Caco-2 (cell line): ENCODE data around the gene CCDC174. TPM values are rescaled to one million over a fixed set of nuclear protein-coding genes. Genes with fewer than 3 reads are reported as not detected.

Source experiments
- BruUV-seq: library from RNA; stranded (reverse); fragments of 400-500 nt; replicated peaks from 2 replicates; lab custom pipeline; 2021; lab: Mats Ljungman, UMichigan
- CTCF ChIA-PET: fragments of 300-600 bp; sonication (Branson Sonifier 250); formaldehyde crosslinking; loops from one replicate; lab custom pipeline; 2022; ENCODE audit warnings: antibody characterized with exemption; lab: Charles Lee
- POLR2A ChIA-PET: fragments of 300-600 bp; sonication (Branson Sonifier 250); formaldehyde crosslinking; loops from one replicate; lab custom pipeline; 2022; ENCODE audit warnings: antibody characterized with exemption; lab: Charles Lee
- DNase-seq, 2 experiments: peaks; one replicate each; pipeline versions ENCODE4 v3.0.0 to v3.0.0-alpha.2; 2020 to 2022
- H3K27me3 ChIP-seq: replicated peaks from 2 replicates; pipeline ENCODE4 v1.6.0; 2011; ENCODE audit warnings: low read length; ENCODE audit not compliant: control insufficient read depth, insufficient read depth
- H3K36me3 ChIP-seq: 2 replicates; pipeline ENCODE4 v1.5.1; 2011; ENCODE audit warnings: low read length; ENCODE audit not compliant: control insufficient read depth, insufficient read depth
- H3K4me1 ChIP-seq: fragments of 250-450 bp; sonication (Bioruptor Pico); 2 replicates; pipeline ENCODE4 v1.5.1; 2020; ENCODE audit warnings: mild to moderate bottlenecking
- H3K4me3 ChIP-seq: 2 replicates; pipeline ENCODE4 v1.5.1; 2011; ENCODE audit warnings: low read depth, mild to moderate bottlenecking, control low read depth, low read length
- H3K9me3 ChIP-seq: fragments of 250-450 bp; sonication (Bioruptor Pico); 2 replicates; pipeline ENCODE4 v1.5.1; 2020; ENCODE audit warnings: mild to moderate bottlenecking, moderate library complexity
- H3K27ac Mint-ChIP-seq: one replicate; pipeline ENCODE4 v1.8.0; 2022; ENCODE audit warnings: mixed read lengths; ENCODE audit not compliant: unreplicated experiment
- H3K27me3 Mint-ChIP-seq: one replicate; pipeline ENCODE4 v1.8.0; 2022; ENCODE audit warnings: mixed read lengths; ENCODE audit not compliant: insufficient read depth, unreplicated experiment
- H3K36me3 Mint-ChIP-seq: one replicate; pipeline ENCODE4 v1.8.0; 2022; ENCODE audit warnings: mild to moderate bottlenecking, mixed read lengths; ENCODE audit not compliant: insufficient read depth, unreplicated experiment
- H3K4me1 Mint-ChIP-seq: one replicate; pipeline ENCODE4 v1.8.0; 2022; ENCODE audit warnings: low read depth, mixed read lengths; ENCODE audit not compliant: unreplicated experiment
- H3K4me3 Mint-ChIP-seq: one replicate; pipeline ENCODE4 v1.8.0; 2022; ENCODE audit warnings: mild to moderate bottlenecking, moderate library complexity, mixed read lengths; ENCODE audit not compliant: unreplicated experiment
- H3K9me3 Mint-ChIP-seq: one replicate; pipeline ENCODE4 v1.8.0; 2022; ENCODE audit warnings: mixed read lengths; ENCODE audit not compliant: unreplicated experiment
- CTCF ChIP-seq, 2 experiments: fragments of 200-600 bp in 1 of 2; IDR thresholded peaks; 1 replicate in 1 of 2; 2 replicates in 1 of 2; pipeline versions ENCODE4 v1.5.1 to v1.8.0; 2011 to 2022; ENCODE audit warnings: antibody characterized with exemption in 1 of 2, control low read depth in 1 of 2, inconsistent platforms in 1 of 2, low read depth in 1 of 2, low read length in 1 of 2, mild to moderate bottlenecking in 1 of 2, moderate library complexity in 1 of 2; ENCODE audit not compliant: insufficient read depth in 1 of 2, severe bottlenecking in 1 of 2, unreplicated experiment in 1 of 2
- intact Hi-C: fragments of 100-400 bp; cut with micrococcal nuclease; formaldehyde crosslinking; loops from one replicate; pipeline ENCODE4 v1.10.0; 2022; ENCODE audit not compliant: unreplicated experiment
- total RNA-seq: library from RNA; stranded (reverse); gene quantifications from 2 replicates; pipeline ENCODE4 v1.2.3, GENCODE V29; 2022

CCDC174 gene
- total RNA-seq, 1 experiment from 2014 or later, result 22.4 TPM

GRCh38 chr3:14630404-14631100, 21.0 kb upstream of the CCDC174 start:
- no TSS peak for BruUV-seq
- ChIA-PET CTCF (interaction anchor here (0.6 to 2.1 kb wide), 2 partner anchors 43 to 151 kb away, joined by 3 to 6 read pairs; no protein-coding TSS in a partner anchor), POLR2A (interaction anchor here (0.6 kb wide), 1 partner anchor 328 kb away, joined by 4 read pairs; no protein-coding TSS in a partner anchor)
- no peak for TF ChIP-seq CTCF (IDR thresholded peaks at IDR 0.05; ENCODE audit: insufficient read depth in 1 of 2, low read depth in 1 of 2, low read length in 1 of 2, severe bottlenecking in 1 of 2, unreplicated experiment in 1 of 2)
- no peaks in the 10 kb centered on the region for H3K36me3 ChIP-seq
- no peaks in the 10 kb centered on the region for H3K27me3 Mint-ChIP-seq
- no peaks in the 10 kb centered on the region for H3K9me3 ChIP-seq
- H3K4me3 ChIP-seq, result no peak overlapping the region
- intact Hi-C loops, result loop anchor here (5.0 kb wide), 1 partner anchor 292 kb away; no protein-coding TSS in a partner anchor
- no peaks in the 10 kb centered on the region for H3K27me3 ChIP-seq
- no peaks in the 10 kb centered on the region for H3K36me3 Mint-ChIP-seq
- no peaks in the 10 kb centered on the region for H3K9me3 Mint-ChIP-seq
- no peaks in the 10 kb centered on the region for H3K4me1 ChIP-seq
- no peaks in the 10 kb centered on the region for H3K4me1 Mint-ChIP-seq
- no peak overlapping the region for H3K27ac Mint-ChIP-seq
- DNase-seq, result no peak
- no peak overlapping the region for H3K4me3 Mint-ChIP-seq

GRCh38 chr3:14631101-14631497, 20.5 kb upstream of the CCDC174 start:
- Histone ChIP-seq H3K4me1 (no peaks in the 10 kb centered on the region), H3K4me3 (no peak overlapping the region), H3K36me3 (no peaks in the 10 kb centered on the region), H3K27me3 (no peaks in the 10 kb centered on the region), H3K9me3 (no peaks in the 10 kb centered on the region)
- ChIA-PET POLR2A (no interaction called here), CTCF (interaction anchor here (0.5 to 2.1 kb wide), 2 partner anchors 35 to 150 kb away, joined by 5 to 6 read pairs; no protein-coding TSS in a partner anchor)
- DNase-seq, result no peak
- Mint-ChIP-seq H3K27me3 (no peaks in the 10 kb centered on the region), H3K9me3 (no peaks in the 10 kb centered on the region), H3K4me3 (no peak overlapping the region), H3K4me1 (no peaks in the 10 kb centered on the region), H3K27ac (no peak overlapping the region), H3K36me3 (no peaks in the 10 kb centered on the region)
- intact Hi-C loops, result loop anchor here (5.0 kb wide), 1 partner anchor 291 kb away; no protein-coding TSS in a partner anchor
- TF ChIP-seq CTCF (IDR thresholded peaks at IDR 0.05; ENCODE audit: insufficient read depth in 1 of 2, low read depth in 1 of 2, low read length in 1 of 2, severe bottlenecking in 1 of 2, unreplicated experiment in 1 of 2), result no peak
- no TSS peak for BruUV-seq

DNA sequence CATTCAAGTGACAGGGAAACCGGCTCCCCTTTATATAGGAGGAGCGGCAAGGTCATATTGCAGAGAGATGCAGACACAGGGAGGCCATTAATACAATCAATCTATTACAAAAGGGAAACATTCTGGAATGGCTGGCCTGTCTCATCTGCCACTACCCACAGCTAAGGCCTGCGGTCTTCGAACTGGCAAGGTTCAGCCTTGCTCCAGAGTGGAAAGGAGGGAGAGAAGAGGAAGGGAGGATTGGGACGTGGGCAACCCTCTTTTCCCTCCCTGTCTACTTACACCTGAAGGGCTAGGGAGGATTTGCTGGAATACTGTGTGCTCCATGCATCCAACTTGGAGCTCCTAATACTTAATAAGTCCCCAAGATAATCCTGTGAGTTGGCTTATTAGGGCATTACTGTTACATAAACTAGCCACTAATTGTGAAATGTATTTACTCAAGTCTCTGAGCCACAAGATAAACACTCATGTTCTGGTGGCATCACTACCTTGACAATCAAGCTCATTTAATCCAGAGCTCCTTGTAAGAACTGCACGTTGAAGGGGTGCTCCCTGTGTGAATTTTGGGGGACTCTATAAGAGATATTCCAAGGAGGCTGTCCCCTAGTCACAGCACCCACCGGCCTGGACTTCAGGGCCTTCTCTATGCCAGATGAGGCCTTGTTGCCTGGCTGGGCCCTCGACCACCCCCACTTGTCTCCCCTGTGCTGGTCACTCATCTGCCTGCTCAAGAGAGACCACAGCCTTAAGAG, 19.7 kb upstream of the CCDC174 start:
- no peak for DNase-seq
- ChIA-PET CTCF (interaction anchor here (0.5 to 2.1 kb wide), 4 partner anchors 34 to 975 kb away, joined by 3 to 6 read pairs (median 6); no protein-coding TSS in a partner anchor), POLR2A (interaction anchor here (0.6 kb wide), 1 partner anchor 155 kb away, joined by 3 read pairs; no protein-coding TSS in a partner anchor)
- Histone ChIP-seq H3K9me3 (no peaks in the 10 kb centered on the region), H3K4me3 (no peak overlapping the region), H3K27me3 (no peaks in the 10 kb centered on the region), H3K4me1 (no peaks in the 10 kb centered on the region), H3K36me3 (no peaks in the 10 kb centered on the region)
- intact Hi-C loops, result loop anchor here (5.0 kb wide), 1 partner anchor 290 kb away; no protein-coding TSS in a partner anchor
- Mint-ChIP-seq H3K36me3 (no peaks in the 10 kb centered on the region), H3K27ac (no peak overlapping the region), H3K9me3 (no peaks in the 10 kb centered on the region), H3K4me3 (no peak overlapping the region), H3K27me3 (no peaks in the 10 kb centered on the region), H3K4me1 (no peaks in the 10 kb centered on the region)
- no TSS peak for BruUV-seq
- TF ChIP-seq CTCF (IDR thresholded peaks at IDR 0.05; ENCODE audit: insufficient read depth in 1 of 2, low read depth in 1 of 2, low read length in 1 of 2, severe bottlenecking in 1 of 2, unreplicated experiment in 1 of 2), result no peak
